Measurements from ENCODE around the gene FKBP8.

DNA sequence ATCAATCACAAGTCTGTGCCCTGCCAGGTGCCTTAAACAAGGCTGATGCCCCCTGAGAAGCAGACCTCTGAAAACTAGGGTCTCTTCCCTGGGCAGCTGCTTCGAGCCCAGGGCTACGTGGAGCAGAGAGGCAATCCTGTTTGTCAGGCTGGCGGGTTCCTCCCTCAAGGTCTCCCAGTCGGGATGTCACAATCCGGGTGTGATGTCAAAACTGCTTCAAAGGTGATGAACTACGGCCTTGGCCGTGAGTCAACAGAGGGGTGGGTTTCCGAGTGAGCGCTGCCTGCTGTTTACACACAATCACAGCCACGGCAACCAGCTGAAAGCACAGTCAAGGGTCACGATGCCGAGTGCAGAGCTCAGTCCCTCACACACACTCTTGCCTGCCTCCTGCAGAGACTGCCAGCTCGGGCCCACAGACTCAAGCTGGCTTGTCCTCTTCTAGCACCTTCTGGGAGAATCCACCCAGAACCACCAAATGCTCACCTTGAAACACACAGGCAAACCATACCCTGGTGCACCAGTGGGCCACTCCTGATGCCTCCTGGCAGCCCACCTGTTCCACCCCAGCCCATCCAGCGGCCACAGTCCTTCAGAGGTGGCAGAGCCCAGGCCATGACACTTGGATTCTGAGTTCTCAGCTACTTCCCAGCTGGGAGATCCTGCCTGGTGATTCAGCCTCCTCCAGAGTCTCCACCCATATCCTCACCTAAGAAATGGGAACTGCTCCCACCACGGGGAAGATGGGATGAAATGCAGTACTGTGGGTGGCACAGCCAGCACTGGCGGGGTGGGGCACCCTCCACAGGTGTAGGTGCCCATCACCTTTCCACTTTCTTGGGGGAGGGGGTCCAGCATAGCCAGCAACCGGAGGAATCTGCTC is 28.3 kb downstream of the FKBP8 start:
- TF ChIP-seq, protein P1, sequence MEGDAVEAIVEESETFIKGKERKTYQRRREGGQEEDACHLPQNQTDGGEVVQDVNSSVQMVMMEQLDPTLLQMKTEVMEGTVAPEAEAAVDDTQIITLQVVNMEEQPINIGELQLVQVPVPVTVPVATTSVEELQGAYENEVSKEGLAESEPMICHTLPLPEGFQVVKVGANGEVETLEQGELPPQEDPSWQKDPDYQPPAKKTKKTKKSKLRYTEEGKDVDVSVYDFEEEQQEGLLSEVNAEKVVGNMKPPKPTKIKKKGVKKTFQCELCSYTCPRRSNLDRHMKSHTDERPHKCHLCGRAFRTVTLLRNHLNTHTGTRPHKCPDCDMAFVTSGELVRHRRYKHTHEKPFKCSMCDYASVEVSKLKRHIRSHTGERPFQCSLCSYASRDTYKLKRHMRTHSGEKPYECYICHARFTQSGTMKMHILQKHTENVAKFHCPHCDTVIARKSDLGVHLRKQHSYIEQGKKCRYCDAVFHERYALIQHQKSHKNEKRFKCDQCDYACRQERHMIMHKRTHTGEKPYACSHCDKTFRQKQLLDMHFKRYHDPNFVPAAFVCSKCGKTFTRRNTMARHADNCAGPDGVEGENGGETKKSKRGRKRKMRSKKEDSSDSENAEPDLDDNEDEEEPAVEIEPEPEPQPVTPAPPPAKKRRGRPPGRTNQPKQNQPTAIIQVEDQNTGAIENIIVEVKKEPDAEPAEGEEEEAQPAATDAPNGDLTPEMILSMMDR (conservative IDR thresholded peaks at IDR 0.05; ENCODE audit: low read length): no peak
- TF ChIP-seq EZH2phosphoT487 (IDR thresholded peaks at IDR 0.05; ENCODE audit: borderline replicate concordance, low read depth, low read length): no peak
